KOPT-K1 (cell line): Measurements from ENCODE around the gene KIAA0319L.

Experiments
- H3K27ac ChIP-seq: fragments of 200-600 bp; sonication (generic); 2 replicates; pipeline ENCODE4 v1.5.1; 2016; ENCODE audit warnings: antibody characterized with exemption, mild to moderate bottlenecking, low read depth, low read length; ENCODE audit not compliant: poor library complexity, severe bottlenecking
- H3K36me3 ChIP-seq: fragments of 200-600 bp; sonication (generic); 2 replicates; pipeline ENCODE4 v1.5.1; 2017; ENCODE audit warnings: antibody characterized with exemption, mild to moderate bottlenecking, low read length, moderate library complexity; ENCODE audit not compliant: insufficient read depth
- H3K9me3 ChIP-seq: fragments of 200-600 bp; sonication (generic); 2 replicates; pipeline ENCODE4 v1.5.1; 2017; ENCODE audit warnings: antibody characterized with exemption, low read length, mild to moderate bottlenecking; ENCODE audit not compliant: insufficient read depth, poor library complexity, severe bottlenecking

Gene KIAA0319L

GRCh38 chr1:35507947-35508346 is 49.3 kb downstream of the KIAA0319L start:
- H3K27ac ChIP-seq, result peak overlapping the region; percentile 80
- H3K36me3 ChIP-seq, result 0 out of 2 replicates have a peak, but pooled peaks cover 4% of the 10 kb centered on the region
- no peaks in the 10 kb centered on the region for H3K9me3 ChIP-seq

GRCh38 chr1:35506960-35507912 is 50.0 kb downstream of the KIAA0319L start:
- Histone ChIP-seq H3K27ac (peak overlapping the region; percentile 80), H3K9me3 (no peaks in the 10 kb centered on the region)

GRCh38 chr1:35505911-35506798 is 51.0 kb downstream of the KIAA0319L start:
- peak overlapping the region; percentile 80 for H3K27ac ChIP-seq
- 0 out of 2 replicates have a peak, but pooled peaks cover 4% of the 10 kb centered on the region for H3K36me3 ChIP-seq

More at GRCh38 chr1:35506960-35507912, 50.0 kb downstream of the KIAA0319L start:
- 0 out of 2 replicates have a peak, but pooled peaks cover 4% of the 10 kb centered on the region for H3K36me3 ChIP-seq

GRCh38 chr1:35502242-35502641 is 55.0 kb downstream of the KIAA0319L start:
- H3K27ac ChIP-seq, result no peak overlapping the region

More at GRCh38 chr1:35505911-35506798, 51.0 kb downstream of the KIAA0319L start:
- no peaks in the 10 kb centered on the region for H3K9me3 ChIP-seq

GRCh38 chr1:35500439-35500838 is 56.8 kb downstream of the KIAA0319L start:
- no peaks in the 10 kb centered on the region for H3K9me3 ChIP-seq
- H3K27ac ChIP-seq, result no peak overlapping the region
- 0 out of 2 replicates have a peak, but pooled peaks cover 4% of the 10 kb centered on the region for H3K36me3 ChIP-seq

More at GRCh38 chr1:35502242-35502641, 55.0 kb downstream of the KIAA0319L start:
- Histone ChIP-seq H3K9me3 (no peaks in the 10 kb centered on the region), H3K36me3 (0 out of 2 replicates have a peak, but pooled peaks cover 4% of the 10 kb centered on the region)

- Histone ChIP-seq H3K9me3 (no peaks in the 10 kb centered on the region), H3K27ac (no peak overlapping the region)
Measured at GRCh38 chr1:35499652-35500176, 57.5 kb downstream of the KIAA0319L start.

GRCh38 chr1:35499231-35499630 is 58.0 kb downstream of the KIAA0319L start:
- no peak overlapping the region for H3K27ac ChIP-seq

More at GRCh38 chr1:35499652-35500176, 57.5 kb downstream of the KIAA0319L start:
- no peaks in the 10 kb centered on the region for H3K36me3 ChIP-seq

GRCh38 chr1:35497571-35497970 is 59.6 kb downstream of the KIAA0319L start:
- no peak overlapping the region for H3K27ac ChIP-seq
- no peaks in the 10 kb centered on the region for H3K36me3 ChIP-seq
- H3K9me3 ChIP-seq, result peaks cover 11% of the 10 kb centered on the region

More at GRCh38 chr1:35499231-35499630, 58.0 kb downstream of the KIAA0319L start:
- Histone ChIP-seq H3K9me3 (no peaks in the 10 kb centered on the region), H3K36me3 (no peaks in the 10 kb centered on the region)

GRCh38 chr1:35490250-35490649 is 67.0 kb downstream of the KIAA0319L start:
- H3K36me3 ChIP-seq, result peaks cover 3% of the 10 kb centered on the region; the same call in 1 of the 2 replicates
- H3K9me3 ChIP-seq, result peaks cover 53% of the 10 kb centered on the region
- no peak overlapping the region for H3K27ac ChIP-seq

GRCh38 chr1:35488336-35488735 is 68.9 kb downstream of the KIAA0319L start:
- Histone ChIP-seq H3K27ac (no peak overlapping the region), H3K36me3 (peaks cover 3% of the 10 kb centered on the region; the same call in 1 of the 2 replicates), H3K9me3 (peaks cover 49% of the 10 kb centered on the region)

GRCh38 chr1:35486858-35487408 is 70.3 kb downstream of the KIAA0319L start:
- Histone ChIP-seq H3K27ac (no peak overlapping the region), H3K36me3 (peaks cover 3% of the 10 kb centered on the region; the same call in 1 of the 2 replicates), H3K9me3 (peaks cover 41% of the 10 kb centered on the region)

GRCh38 chr1:35481229-35481628 is 76.0 kb downstream of the KIAA0319L start:
- Histone ChIP-seq H3K27ac (no peak overlapping the region), H3K9me3 (peaks cover 3% of the 10 kb centered on the region), H3K36me3 (peaks cover 10% of the 10 kb centered on the region; the same call in 1 of the 2 replicates)

GRCh38 chr1:35477870-35478269 is 79.3 kb downstream of the KIAA0319L start:
- H3K27ac ChIP-seq, result no peak overlapping the region
- peaks cover 3% of the 10 kb centered on the region for H3K9me3 ChIP-seq
- peaks cover 28% of the 10 kb centered on the region for H3K36me3 ChIP-seq
